ENCODE data around the gene SLC6A11. TPM values are rescaled to one million over a fixed set of nuclear protein-coding genes. Genes with fewer than 3 reads are reported as not detected.

The SLC6A11 gene
- total and polyA plus RNA-seq, 2 of the 13 experiments (the other 11 are each of a cell fraction or from before 2014, with no cell fraction given): 17.9 to 34.5 TPM

DNA sequence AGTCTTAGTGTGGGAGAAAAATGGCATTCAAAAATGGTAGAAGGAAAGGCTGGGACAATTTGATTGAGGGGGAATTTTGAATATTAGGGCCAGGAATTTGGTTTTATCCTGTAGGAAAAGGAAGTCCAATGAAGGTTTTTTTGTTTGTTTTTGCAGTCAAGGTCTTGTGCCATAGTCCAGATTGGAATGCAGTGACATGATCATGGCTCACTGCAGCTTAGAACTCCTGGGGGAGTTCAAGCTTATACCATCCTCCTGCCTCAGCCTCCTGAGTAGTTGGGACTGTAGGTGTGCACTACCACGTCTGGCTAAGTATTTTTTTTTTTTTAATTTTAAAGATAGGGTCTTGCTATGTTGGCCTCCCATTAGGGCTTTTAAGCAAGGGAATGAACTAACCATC lies 2.6 kb upstream of the SLC6A11 start (continued):
- TF ChIP-seq, protein P1, sequence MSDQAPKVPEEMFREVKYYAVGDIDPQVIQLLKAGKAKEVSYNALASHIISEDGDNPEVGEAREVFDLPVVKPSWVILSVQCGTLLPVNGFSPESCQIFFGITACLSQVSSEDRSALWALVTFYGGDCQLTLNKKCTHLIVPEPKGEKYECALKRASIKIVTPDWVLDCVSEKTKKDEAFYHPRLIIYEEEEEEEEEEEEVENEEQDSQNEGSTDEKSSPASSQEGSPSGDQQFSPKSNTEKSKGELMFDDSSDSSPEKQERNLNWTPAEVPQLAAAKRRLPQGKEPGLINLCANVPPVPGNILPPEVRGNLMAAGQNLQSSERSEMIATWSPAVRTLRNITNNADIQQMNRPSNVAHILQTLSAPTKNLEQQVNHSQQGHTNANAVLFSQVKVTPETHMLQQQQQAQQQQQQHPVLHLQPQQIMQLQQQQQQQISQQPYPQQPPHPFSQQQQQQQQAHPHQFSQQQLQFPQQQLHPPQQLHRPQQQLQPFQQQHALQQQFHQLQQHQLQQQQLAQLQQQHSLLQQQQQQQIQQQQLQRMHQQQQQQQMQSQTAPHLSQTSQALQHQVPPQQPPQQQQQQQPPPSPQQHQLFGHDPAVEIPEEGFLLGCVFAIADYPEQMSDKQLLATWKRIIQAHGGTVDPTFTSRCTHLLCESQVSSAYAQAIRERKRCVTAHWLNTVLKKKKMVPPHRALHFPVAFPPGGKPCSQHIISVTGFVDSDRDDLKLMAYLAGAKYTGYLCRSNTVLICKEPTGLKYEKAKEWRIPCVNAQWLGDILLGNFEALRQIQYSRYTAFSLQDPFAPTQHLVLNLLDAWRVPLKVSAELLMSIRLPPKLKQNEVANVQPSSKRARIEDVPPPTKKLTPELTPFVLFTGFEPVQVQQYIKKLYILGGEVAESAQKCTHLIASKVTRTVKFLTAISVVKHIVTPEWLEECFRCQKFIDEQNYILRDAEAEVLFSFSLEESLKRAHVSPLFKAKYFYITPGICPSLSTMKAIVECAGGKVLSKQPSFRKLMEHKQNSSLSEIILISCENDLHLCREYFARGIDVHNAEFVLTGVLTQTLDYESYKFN (CRISPR knock-in tag; conservative IDR thresholded peaks at IDR 0.05): peak; percentile 54
- TF ChIP-seq FOXA3 (CRISPR knock-in tag; IDR thresholded peaks at IDR 0.05) (peak; percentile 49), NFIC (IDR thresholded peaks at IDR 0.05; ENCODE audit: low read length) (no peak), ZNF556 (CRISPR knock-in tag; IDR thresholded peaks at IDR 0.05; ENCODE audit: borderline replicate concordance) (no peak), FOSL1 (CRISPR knock-in tag; IDR thresholded peaks at IDR 0.05; ENCODE audit: borderline replicate concordance) (no peak), KDM4B (CRISPR knock-in tag; IDR thresholded peaks at IDR 0.05) (no peak), DNMT3B (CRISPR knock-in tag; conservative IDR thresholded peaks at IDR 0.05) (no peak), SETDB1 (CRISPR knock-in tag; IDR thresholded peaks at IDR 0.05; ENCODE audit: borderline replicate concordance) (no peak), HOMEZ (CRISPR knock-in tag; IDR thresholded peaks at IDR 0.05; ENCODE audit: low read depth) (no peak), ZNF121 (CRISPR knock-in tag; IDR thresholded peaks at IDR 0.05) (peak; percentile 9; the same call in 1 of the 2 replicates), KDM5B (CRISPR knock-in tag; IDR thresholded peaks at IDR 0.05; ENCODE audit: borderline replicate concordance) (no peak), DR1 (CRISPR knock-in tag; IDR thresholded peaks at IDR 0.05) (no peak), NR1H2 (CRISPR knock-in tag; IDR thresholded peaks at IDR 0.05; ENCODE audit: borderline replicate concordance, low read depth) (no peak), CCAR2 (optimal IDR thresholded peaks at IDR 0.05; ENCODE audit: low read depth, low read length) (no peak), ZNF720 (CRISPR knock-in tag; IDR thresholded peaks at IDR 0.05) (no peak), ZMYM2 (CRISPR knock-in tag; IDR thresholded peaks at IDR 0.05) (peak; percentile 66; the same call in 1 of the 2 replicates), ZNF530 (CRISPR knock-in tag; IDR thresholded peaks at IDR 0.05; ENCODE audit: low read depth) (no peak)
- TF ChIP-seq, protein P2, sequence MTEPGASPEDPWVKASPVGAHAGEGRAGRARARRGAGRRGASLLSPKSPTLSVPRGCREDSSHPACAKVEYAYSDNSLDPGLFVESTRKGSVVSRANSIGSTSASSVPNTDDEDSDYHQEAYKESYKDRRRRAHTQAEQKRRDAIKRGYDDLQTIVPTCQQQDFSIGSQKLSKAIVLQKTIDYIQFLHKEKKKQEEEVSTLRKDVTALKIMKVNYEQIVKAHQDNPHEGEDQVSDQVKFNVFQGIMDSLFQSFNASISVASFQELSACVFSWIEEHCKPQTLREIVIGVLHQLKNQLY (CRISPR knock-in tag; IDR thresholded peaks at IDR 0.05): no peak
- TF ChIP-seq, protein P3, sequence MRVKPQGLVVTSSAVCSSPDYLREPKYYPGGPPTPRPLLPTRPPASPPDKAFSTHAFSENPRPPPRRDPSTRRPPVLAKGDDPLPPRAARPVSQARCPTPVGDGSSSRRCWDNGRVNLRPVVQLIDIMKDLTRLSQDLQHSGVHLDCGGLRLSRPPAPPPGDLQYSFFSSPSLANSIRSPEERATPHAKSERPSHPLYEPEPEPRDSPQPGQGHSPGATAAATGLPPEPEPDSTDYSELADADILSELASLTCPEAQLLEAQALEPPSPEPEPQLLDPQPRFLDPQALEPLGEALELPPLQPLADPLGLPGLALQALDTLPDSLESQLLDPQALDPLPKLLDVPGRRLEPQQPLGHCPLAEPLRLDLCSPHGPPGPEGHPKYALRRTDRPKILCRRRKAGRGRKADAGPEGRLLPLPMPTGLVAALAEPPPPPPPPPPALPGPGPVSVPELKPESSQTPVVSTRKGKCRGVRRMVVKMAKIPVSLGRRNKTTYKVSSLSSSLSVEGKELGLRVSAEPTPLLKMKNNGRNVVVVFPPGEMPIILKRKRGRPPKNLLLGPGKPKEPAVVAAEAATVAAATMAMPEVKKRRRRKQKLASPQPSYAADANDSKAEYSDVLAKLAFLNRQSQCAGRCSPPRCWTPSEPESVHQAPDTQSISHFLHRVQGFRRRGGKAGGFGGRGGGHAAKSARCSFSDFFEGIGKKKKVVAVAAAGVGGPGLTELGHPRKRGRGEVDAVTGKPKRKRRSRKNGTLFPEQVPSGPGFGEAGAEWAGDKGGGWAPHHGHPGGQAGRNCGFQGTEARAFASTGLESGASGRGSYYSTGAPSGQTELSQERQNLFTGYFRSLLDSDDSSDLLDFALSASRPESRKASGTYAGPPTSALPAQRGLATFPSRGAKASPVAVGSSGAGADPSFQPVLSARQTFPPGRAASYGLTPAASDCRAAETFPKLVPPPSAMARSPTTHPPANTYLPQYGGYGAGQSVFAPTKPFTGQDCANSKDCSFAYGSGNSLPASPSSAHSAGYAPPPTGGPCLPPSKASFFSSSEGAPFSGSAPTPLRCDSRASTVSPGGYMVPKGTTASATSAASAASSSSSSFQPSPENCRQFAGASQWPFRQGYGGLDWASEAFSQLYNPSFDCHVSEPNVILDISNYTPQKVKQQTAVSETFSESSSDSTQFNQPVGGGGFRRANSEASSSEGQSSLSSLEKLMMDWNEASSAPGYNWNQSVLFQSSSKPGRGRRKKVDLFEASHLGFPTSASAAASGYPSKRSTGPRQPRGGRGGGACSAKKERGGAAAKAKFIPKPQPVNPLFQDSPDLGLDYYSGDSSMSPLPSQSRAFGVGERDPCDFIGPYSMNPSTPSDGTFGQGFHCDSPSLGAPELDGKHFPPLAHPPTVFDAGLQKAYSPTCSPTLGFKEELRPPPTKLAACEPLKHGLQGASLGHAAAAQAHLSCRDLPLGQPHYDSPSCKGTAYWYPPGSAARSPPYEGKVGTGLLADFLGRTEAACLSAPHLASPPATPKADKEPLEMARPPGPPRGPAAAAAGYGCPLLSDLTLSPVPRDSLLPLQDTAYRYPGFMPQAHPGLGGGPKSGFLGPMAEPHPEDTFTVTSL (CRISPR knock-in tag; IDR thresholded peaks at IDR 0.05; ENCODE audit: borderline replicate concordance): no peak

Measured in HepG2 (cell line).